Activated naive CD4-positive, alpha-beta T cell treated with anti-CD3 and anti-CD28 coated beads, Interleukin-2, amount 10 ng/mL, durations not matched to agents 7 days and 5 days (primary cell): Measurements from ENCODE around the gene SSH3.

Experiments
- CTCF ChIA-PET: fragments of 350-600 bp; sonication (Branson Sonifier 250); formaldehyde crosslinking; loops from one replicate; lab custom pipeline; 2021; ENCODE audit warnings: antibody characterized with exemption; lab: Charles Lee
- DNase-seq: peaks from one replicate; pipeline ENCODE4 v3.0.0-alpha.2; 2020
- H3K27ac Mint-ChIP-seq: one replicate; pipeline ENCODE4 v1.8.0; 2021; ENCODE audit warnings: mild to moderate bottlenecking, moderate library complexity, mixed read lengths
- H3K27me3 Mint-ChIP-seq: one replicate; pipeline ENCODE4 v1.8.0; 2021; ENCODE audit warnings: mild to moderate bottlenecking, mixed read lengths
- H3K36me3 Mint-ChIP-seq: one replicate; pipeline ENCODE4 v1.8.0; 2021; ENCODE audit warnings: mixed read lengths
- H3K4me1 Mint-ChIP-seq: one replicate; pipeline ENCODE4 v1.8.0; 2021; ENCODE audit warnings: mixed read lengths
- H3K4me3 Mint-ChIP-seq: one replicate; pipeline ENCODE4 v1.8.0; 2021; ENCODE audit warnings: mild to moderate bottlenecking, moderate library complexity, mixed read lengths
- H3K9me3 Mint-ChIP-seq: one replicate; pipeline ENCODE4 v1.8.0; 2021; ENCODE audit warnings: mixed read lengths

Gene SSH3

DNA sequence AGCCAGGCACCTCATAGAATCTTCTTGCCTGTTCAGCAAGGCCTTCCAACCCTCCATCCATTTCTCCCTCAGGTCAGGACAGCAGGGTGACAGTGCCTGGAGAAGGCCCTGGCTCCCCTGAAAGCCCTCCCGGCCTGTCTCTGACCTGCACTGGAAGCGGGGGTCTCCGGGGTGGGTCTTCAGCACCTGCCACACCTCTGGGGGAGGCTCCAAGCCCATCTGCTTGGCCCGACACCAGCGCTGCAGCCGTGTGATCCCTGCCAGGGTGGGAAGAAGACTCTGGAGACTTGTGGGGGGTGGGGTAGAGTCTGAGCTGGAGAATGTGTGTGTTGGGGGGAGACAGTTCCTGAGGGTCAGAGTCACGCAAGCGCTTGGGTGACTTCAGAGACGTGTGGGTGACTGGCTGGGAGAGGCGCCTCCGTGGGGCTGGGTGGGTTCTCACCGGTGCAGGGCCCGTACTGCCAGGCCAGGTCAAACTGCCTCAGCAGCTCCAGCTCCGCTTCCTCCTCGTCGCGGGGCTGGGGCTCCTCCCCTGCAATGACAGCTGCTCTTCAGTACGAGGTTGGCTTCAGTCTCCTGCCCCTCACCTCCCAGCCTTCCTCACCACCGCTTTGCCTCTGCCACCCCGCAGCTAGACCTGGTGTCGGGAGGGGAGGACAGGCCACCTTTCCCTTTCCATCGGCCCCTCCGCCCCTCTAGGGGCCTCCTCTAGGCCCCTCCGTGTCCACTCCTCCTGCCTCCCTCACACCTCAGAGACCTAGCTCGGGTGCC lies 49.4 kb downstream of the SSH3 start:
- peaks cover 53% of the 10 kb centered on the region for H3K4me1 Mint-ChIP-seq
- DNase-seq = no peak
- H3K27me3 Mint-ChIP-seq = peaks cover 4% of the 10 kb centered on the region
- H3K4me3 Mint-ChIP-seq = peak overlapping the region; percentile 95
- H3K27ac Mint-ChIP-seq = peak overlapping the region; percentile 99
- H3K9me3 Mint-ChIP-seq = no peaks in the 10 kb centered on the region
- peaks cover 9% of the 10 kb centered on the region for H3K36me3 Mint-ChIP-seq
- CTCF ChIA-PET = interaction anchor here (0.9 to 11.4 kb wide), 14 partner anchors 7 to 154 kb away, joined by 3 to 564 read pairs (median 4); partner anchors contain the start of genes CLCF1, PPP1CA and RAD9A

DNA sequence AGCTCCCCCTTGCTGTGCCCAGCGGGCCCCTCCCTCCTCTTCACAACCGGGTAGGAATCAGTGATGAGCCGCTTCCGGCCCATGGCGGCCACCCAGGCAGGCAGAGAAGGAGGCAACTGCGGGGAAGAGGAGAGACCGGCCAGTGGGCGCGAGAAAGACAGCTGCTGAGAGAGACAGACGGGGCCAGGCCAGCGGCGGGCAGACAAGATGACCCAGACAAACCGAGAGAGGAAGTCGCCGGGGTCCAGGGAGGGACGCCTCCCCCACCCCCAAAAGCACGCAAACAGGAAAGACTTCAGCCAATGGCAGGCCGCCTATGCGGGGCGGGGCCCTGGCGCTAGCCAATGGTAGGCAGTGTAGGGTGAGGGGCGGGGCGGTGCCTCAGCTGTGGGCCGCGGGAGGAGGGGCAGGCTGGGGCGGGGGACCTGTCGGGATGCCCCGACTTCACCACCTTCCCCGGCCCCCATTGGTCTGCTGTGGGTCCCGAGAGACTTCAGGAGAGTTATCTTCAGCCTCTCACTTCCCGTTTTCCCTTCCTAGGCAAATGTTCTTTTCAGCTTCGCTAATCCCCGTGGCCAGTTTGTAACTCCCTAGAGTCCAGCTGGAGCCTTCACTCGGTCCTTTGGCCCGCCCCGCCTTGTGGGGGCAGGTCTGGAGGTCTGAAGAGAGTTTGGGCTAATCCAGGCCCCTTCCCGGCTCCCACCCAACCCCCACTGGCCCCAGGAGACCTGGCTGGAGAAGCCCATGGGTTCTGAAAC lies 50.2 kb downstream of the SSH3 start, which contains the start of gene POLD4:
Gene POLD4 (minus strand): TSS at position 230 of the 758 bp plus-strand sequence. CDS start 147 bp downstream, at position 83.
- Mint-ChIP-seq H3K9me3 (no peaks in the 10 kb centered on the region), H3K4me3 (peak within 1 kb of the TSS; percentile 95), H3K27ac (peak within 1 kb of the TSS; percentile 99), H3K27me3 (peaks cover 11% of the 10 kb centered on the region), H3K36me3 (peaks cover 9% of the 10 kb centered on the region), H3K4me1 (peaks cover 51% of the 10 kb centered on the region)
- peak; percentile 98 for DNase-seq
- CTCF ChIA-PET = interaction anchor here (1.0 to 11.4 kb wide), 12 partner anchors 7 to 152 kb away, joined by 3 to 564 read pairs (median 5); partner anchors contain the start of genes CLCF1, PITPNM1, PPP1CA and RAD9A

DNA sequence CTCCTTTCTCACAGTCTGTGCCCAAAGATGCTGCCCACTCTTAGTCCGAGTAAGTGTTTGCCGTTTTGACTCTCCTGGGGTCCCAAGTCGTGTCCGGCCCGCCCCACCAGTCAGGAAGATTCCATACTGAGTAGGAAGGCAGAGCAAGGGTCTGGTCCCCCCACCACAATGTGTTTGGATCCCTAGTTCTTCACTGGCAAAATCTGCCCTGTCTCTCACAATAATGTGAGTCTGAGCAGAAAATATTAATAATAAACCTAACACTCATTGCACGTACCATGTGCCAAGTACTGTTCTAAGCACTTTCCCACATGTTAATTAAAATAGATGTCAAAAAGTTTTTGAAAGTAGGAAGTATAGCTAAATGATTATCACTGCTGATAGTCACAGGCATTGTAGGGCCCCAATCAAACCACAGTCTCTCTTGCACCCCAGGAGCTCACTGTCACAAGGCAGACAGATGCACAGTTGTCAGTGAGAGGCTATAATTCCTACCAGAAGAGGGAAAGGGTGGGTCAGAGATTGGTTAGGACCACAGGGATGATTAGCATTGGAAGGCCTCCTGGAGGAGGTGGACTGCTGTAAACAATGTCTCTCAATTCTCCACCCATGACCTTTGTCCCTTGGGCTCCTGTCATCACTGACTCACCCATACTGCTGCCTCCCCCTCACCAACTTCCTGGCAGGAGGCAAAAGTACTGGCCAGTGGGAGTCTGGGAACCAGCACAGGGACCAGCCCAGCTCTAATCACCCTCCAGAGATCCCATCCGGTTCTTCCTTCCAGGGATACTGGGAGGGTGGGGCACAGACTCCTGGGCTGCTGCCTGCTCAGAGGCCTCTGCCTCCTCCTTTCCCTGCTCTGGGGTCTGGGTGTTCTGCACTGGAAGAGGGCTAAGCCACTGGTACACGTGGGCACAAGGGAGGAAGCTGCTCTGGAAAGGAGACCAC lies 51.0 kb downstream of the SSH3 start:
- Mint-ChIP-seq H3K4me3 (peak overlapping the region; percentile 95), H3K27me3 (peaks cover 17% of the 10 kb centered on the region), H3K27ac (peak overlapping the region; percentile 99), H3K4me1 (peaks cover 48% of the 10 kb centered on the region), H3K36me3 (peaks cover 9% of the 10 kb centered on the region), H3K9me3 (no peaks in the 10 kb centered on the region)
- DNase-seq = no peak
- CTCF ChIA-PET = interaction anchor here (1.3 to 11.4 kb wide), 7 partner anchors 8 to 151 kb away, joined by 3 to 564 read pairs (median 5); partner anchors contain the start of genes CLCF1, PITPNM1 and RAD9A

DNA sequence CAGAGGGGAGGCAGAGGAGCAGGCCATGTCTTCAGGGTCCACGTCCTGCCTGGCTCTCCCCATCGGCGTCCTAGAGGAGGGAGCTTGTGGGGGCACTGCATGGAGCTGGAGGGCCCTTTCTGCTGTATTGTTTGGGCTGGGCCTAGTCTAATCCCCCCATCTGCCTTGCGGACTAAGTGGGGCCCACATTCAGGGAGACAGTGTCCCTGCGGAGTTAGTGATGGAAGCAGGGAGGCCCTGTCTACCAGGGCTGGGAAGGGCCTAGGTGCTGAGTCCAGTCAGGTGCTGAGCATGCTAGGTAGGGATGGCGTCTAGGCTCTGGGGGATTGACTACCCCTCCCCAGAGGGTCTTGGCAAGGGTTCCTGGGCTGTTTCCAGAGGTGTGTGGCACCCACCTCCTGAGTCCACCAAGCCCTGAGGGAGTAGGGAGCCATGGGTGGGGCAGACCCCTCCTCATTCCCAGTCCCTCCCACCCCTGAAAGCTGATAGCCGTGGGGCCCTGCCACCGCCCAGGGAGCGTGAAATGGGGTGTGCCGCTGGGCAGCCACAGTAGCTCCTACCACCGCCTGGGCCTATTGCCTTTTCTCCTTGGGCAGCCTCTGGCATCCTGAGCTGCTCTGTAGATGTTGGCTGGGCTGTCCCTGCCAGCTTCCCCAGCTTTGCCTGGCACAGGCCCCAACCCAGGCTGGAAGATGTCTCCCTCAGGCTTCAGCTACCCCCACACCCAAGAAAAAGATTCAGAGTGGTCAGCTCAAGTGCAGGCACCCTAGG lies 51.9 kb downstream of the SSH3 start:
- peaks cover 48% of the 10 kb centered on the region for H3K4me1 Mint-ChIP-seq
- H3K4me3 Mint-ChIP-seq = peak overlapping the region; percentile 21
- DNase-seq = no peak
- peaks cover 19% of the 10 kb centered on the region for H3K27me3 Mint-ChIP-seq
- H3K9me3 Mint-ChIP-seq = no peaks in the 10 kb centered on the region
- no peak overlapping the region for H3K27ac Mint-ChIP-seq
- CTCF ChIA-PET = interaction anchor here (0.5 to 11.4 kb wide), 7 partner anchors 9 to 173 kb away, joined by 3 to 564 read pairs (median 3); partner anchors contain the start of genes CLCF1 and RAD9A
- H3K36me3 Mint-ChIP-seq = peaks cover 9% of the 10 kb centered on the region

DNA sequence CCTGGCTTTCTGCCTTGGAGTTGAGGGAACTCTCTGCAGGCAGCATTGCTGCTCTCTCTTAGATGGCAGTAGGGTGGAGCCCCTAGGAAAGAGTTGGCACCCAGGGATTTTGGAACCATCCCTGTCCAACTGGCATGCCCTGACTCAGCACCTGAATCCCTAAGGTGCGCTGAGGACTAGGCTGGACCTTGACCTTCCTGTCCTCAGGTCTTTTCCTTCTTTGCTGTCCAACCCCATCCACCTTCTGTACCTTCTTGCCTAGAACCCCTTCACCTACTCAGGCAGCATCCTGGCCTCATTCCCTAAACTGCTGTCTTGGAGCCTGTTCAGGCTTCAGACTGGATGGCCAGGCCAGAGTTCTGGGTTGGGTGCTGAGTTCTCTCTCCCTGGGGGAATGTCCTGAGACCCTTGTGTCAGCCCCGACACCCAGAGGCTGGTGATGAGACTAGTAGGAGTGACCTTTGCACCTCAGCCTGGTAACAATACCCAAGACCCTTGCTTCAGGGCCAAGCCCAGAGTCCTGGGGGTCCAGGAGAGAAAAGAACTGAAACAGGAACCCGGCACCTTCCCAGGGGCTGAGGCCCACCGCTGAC lies 52.6 kb downstream of the SSH3 start:
- H3K27me3 Mint-ChIP-seq = peaks cover 22% of the 10 kb centered on the region
- H3K4me1 Mint-ChIP-seq = peaks cover 48% of the 10 kb centered on the region
- CTCF ChIA-PET = interaction anchor here (1.2 to 11.4 kb wide), 8 partner anchors 9 to 273 kb away, joined by 3 to 564 read pairs (median 4); partner anchors contain the start of genes CLCF1, NUDT8, PPP1CA and RAD9A
- H3K9me3 Mint-ChIP-seq = no peaks in the 10 kb centered on the region
- DNase-seq = no peak
- H3K4me3 Mint-ChIP-seq = no peak overlapping the region
- H3K27ac Mint-ChIP-seq = no peak overlapping the region
- peaks cover 9% of the 10 kb centered on the region for H3K36me3 Mint-ChIP-seq

DNA sequence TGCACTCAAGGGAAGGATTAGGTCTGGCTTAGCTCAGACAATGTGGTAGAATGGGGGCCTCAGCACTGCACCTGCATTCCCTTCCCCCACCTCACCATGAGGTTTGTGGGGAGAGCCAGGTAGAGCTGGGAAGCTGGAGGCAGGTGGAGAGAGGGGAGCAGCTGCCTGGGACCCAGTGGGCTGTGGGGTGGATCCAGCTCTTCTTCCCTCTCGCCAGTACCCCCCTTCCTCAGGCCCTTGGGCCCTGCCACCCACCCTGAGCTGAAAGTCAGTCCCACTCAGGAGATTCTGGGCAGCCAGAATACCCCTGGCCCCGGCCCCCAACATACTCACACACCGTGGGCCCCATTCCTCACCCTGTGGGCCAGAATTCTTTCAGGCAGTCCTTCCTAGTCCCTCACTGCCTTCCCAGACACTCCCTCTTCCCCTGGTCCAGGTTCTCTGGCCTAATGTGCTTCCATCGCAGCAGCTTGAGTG lies 53.1 kb downstream of the SSH3 start:
- Mint-ChIP-seq H3K4me1 (peaks cover 43% of the 10 kb centered on the region), H3K4me3 (peak overlapping the region; percentile 39), H3K27me3 (peaks cover 22% of the 10 kb centered on the region), H3K36me3 (peaks cover 6% of the 10 kb centered on the region), H3K9me3 (no peaks in the 10 kb centered on the region), H3K27ac (peak overlapping the region; percentile 59)
- DNase-seq = no peak
- CTCF ChIA-PET = interaction anchor here (0.6 to 11.4 kb wide), 12 partner anchors 9 to 273 kb away, joined by 3 to 564 read pairs (median 3); partner anchors contain the start of genes CLCF1, NUDT8, PPP1CA and RAD9A

DNA sequence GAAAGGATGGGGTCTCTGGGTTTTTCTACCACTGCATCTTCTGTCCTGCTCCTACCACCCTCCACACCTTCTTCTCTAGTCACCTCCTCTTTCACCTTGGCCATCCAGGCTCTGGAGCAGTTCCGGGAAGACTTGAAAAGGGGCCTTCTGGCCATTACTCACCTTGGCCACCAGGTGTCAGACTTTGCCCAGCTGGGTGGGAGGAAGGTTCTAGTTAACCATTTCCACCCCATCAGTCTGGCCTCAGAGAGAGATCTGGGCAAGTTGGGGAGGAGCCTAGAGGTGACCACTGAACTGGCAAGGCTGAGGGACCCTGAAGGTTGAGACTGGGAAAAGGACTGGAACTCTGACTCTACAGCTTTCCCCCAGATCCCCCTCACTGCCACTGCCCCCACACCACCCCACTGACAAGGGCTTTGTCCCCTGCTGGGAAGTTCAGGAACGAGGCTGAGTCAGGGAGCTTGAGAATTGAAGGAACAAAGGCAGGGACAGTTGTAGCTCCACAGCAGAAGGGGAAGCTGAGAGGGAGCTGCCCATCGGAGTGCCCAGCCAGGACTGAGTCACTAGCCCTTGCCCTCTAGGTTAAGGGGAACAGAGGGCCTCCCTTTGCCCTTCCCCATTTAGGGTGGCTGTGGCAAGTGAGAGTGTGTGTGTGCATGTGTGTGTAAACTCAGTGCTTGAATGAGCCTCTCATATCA lies 53.7 kb downstream of the SSH3 start:
- Mint-ChIP-seq H3K27ac (peak overlapping the region; percentile 59), H3K9me3 (no peaks in the 10 kb centered on the region), H3K27me3 (peaks cover 22% of the 10 kb centered on the region), H3K4me1 (peaks cover 38% of the 10 kb centered on the region), H3K36me3 (peaks cover 4% of the 10 kb centered on the region), H3K4me3 (peak overlapping the region; percentile 39)
- DNase-seq = peak; percentile 80
- CTCF ChIA-PET = interaction anchor here (0.6 to 11.4 kb wide), 12 partner anchors 9 to 272 kb away, joined by 3 to 564 read pairs (median 3); partner anchors contain the start of genes CLCF1, NUDT8, PPP1CA and RAD9A

DNA sequence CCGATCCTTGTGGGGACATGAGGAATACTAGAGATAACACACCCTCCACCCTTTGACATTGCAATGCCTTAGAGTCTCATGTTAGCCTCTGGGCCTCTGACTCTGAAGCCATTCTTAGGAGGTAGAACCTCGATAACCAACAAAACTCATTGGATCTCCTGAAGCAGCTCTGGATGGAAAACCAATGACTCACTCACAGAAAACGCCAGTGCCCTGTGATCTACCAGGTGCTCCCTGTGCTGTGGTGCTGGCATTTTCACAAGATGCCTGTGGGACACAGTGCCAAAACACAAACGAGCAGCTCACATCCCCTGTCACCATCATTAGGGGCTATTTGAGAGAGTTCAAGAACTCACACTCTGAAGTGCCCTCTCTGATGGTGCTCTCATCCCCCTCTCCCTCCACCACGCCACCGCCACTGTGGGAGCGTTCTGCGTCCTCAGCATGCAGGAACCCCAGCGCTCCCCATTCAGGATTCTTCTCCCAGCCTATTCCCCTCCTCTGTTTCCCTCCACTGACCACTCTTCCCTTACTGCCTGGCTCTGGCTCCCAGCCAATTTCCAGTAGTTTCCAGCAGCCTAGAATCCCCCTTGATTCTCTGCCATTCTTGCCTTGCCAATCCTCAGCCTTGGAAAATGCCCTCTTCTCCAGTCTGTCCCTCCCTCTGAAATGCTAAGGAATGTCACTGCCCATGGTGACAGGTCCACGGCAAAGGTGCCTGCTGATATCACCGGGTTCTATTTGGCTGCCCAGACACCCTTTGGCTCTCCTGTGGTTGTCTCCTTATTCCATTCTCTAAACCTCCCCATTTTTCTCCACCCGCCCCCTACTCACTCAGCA lies 54.7 kb downstream of the SSH3 start:
- CTCF ChIA-PET = interaction anchor here (7.1 to 11.4 kb wide), 2 partner anchors 12 to 23 kb away, joined by 56 to 564 read pairs; partner anchors contain the start of genes CLCF1 and RAD9A
- H3K4me1 Mint-ChIP-seq = peaks cover 32% of the 10 kb centered on the region
- H3K27me3 Mint-ChIP-seq = peaks cover 31% of the 10 kb centered on the region
- H3K9me3 Mint-ChIP-seq = no peaks in the 10 kb centered on the region
- no peak overlapping the region for H3K27ac Mint-ChIP-seq
- no peak overlapping the region for H3K4me3 Mint-ChIP-seq
- DNase-seq = no peak
- H3K36me3 Mint-ChIP-seq = peaks cover 1% of the 10 kb centered on the region
